Caki2 (cell line): ENCODE data around the gene RPS26. TPM values are rescaled to one million over a fixed set of nuclear protein-coding genes. Genes with fewer than 3 reads are reported as not detected.
"Not testable (repeated sequence)": the region's sequence is repeated elsewhere in the genome, so short reads cannot be mapped to it uniquely, and the experiment has no call there.

Experiments used
- DNase-seq: peaks from one replicate; pipeline ENCODE4 v3.0.0-alpha.2; 2015; ENCODE audit warnings: low read depth
- in situ Hi-C: cut with HindIII; loops from 2 replicates; pipeline ENCODE4 v1.10.0; 2016; ENCODE audit warnings: low sequenced_read_pairs, low pct_unique_long_range_greater_than_20kb, mixed read lengths
- total RNA-seq: library from RNA; depleted of rRNA; stranded (reverse); fragments of >200 nt; shearing (Covaris generic); gene quantifications from 2 replicates; pipeline ENCODE4 v1.2.3, GENCODE V29; 2014; ENCODE audit warnings: low replicate concordance

Gene RPS26
- total RNA-seq, 1 experiment from 2014 or later, result 1,254 TPM

DNA sequence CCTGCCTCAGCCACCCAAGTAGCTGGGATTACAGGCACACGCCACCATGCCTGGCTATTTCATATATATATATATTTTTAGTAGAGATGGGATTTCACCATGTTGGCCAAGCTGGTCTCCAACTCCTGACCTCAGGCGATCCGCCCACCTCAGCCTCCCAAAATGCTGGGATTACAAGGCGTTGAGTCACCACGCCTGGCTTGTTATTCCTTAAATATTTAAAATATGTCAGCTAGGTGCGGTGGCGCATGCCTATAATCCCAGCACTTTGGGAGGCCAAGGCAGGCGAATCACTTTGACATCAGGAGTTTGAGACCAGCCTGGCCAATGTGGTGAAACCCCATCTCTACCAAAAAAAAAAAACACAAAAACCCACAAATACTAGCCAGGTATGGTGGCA lies 18.2 kb downstream of the RPS26 start:
- in situ Hi-C loops, DNase-seq: not testable (repeated sequence)

DNA sequence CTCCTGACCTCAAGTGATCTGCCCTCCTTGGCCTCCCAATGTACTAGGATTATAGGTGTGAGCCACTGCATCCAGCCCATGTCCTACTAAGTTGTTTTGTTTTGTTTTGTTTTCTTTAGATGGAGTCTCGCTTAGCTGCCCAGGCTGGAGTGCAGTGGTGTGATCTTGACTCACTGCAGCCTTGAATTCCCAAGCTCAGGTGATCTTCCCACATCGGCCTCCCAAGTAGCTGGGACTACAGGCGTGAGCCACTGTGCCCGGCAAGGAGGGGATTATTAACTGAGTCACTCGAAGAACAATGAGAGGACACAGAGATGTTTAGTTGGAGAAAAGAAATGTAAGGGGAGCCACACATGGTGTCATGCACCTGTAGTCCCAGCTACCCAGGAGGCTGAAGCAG lies 20.3 kb downstream of the RPS26 start:
- in situ Hi-C loops, result no loop called here
- DNase-seq, result peak; percentile 85

DNA sequence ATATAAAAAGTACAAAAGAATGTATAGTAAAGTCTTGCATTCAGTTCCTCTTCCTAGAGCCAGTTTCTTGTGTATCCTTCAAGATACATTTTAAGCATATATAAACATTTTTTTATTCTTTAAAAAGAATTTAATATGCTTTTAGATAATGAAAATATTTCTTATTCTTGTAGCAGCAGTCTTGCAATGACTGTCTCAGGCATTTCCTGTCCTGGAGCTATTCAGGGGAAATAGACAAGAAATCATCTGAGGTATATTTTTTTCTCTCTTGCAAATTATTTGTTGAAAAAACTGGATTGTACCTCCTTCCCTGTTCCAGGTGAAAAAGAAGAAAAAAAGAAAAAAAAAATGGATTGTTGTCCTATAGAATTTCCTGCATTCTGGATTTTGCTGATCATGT lies 21.3 kb downstream of the RPS26 start:
- in situ Hi-C loops, result no loop called here
- DNase-seq, result no peak

DNA sequence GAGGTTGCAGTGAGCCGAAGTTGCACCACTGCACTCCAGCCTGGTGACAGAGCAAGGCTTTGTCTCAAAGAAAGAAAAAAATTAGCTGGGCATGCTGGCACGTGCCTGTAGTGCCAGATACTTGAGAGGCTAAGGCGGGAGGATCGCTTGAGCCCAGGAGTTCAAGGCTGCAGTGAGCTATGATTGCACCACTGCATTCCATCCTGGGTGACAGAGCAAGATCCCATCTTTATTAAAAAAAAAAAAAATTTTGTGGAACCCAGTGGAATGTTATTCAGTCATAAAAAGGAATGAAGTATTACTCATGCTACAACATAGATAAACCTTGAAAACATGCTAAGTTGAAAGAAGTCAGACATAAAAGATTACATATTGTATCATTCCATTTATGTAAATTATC lies 29.9 kb downstream of the RPS26 start:
- no peak for DNase-seq

DNA sequence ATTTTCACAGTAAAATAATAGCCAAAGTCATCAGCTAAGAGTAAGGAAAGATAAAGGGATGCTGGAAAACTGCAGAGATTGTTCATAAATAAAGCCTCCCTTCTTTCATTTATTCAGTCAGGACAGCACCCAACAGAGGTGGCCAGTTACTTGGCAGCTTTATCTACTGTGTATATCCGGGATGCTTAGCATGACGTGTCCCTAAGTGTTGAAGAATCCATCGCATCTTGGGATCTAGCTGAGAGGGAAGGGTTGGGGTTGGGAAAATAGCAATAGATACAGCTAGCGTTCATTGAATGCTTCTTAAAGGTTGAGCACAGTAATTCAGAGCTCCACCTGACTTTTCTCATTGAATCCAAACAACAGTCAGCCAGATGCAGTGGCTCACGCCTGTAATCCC lies 32.7 kb downstream of the RPS26 start:
- in situ Hi-C loops, result no loop called here
- no peak for DNase-seq

More for the DNA sequence above, 29.9 kb downstream of the RPS26 start:
- in situ Hi-C loops, result no loop called here

DNA sequence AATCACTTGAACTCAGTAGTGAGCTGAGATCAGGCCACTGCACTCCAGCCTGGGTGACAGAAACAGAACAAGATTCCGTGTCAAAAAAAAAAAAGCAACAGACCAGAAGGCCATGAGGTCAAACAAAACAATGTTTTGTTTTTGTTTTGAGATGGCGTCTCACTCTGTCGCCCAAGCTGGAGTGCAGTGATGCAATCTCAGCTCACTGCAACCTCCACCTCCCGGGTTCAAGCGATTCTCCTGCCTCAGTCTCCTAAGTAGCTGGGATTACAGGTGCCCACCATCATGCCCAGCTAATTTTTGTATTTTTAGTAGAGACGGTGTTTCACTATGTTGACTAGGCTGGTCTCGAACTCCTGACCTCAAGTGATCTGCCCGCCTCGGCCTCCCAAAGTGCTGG lies 36.2 kb downstream of the RPS26 start:
- in situ Hi-C loops, result not testable (repeated sequence)

DNA sequence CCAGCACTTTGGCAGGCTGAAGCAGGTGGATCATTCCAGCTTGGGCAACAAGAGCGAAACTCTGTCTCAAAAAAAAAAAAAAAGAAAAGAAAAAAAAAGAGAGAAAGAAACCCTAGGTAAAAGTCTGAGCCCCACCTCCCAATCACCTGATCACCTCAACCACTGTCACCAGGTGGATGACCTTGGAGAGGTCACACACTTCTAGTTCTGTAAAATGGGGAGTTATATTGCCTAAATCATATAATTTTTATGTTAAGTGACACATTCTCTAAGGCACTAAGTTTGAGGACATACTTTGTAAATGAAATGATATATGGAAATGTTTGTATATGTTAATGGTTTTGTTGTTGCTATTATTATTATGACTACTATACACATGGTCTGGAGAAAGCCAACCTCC lies 36.7 kb downstream of the RPS26 start:
- no peak for DNase-seq
- in situ Hi-C loops, result no loop called here

More for the DNA sequence above, 36.2 kb downstream of the RPS26 start:
- peak; percentile 49 for DNase-seq

DNA sequence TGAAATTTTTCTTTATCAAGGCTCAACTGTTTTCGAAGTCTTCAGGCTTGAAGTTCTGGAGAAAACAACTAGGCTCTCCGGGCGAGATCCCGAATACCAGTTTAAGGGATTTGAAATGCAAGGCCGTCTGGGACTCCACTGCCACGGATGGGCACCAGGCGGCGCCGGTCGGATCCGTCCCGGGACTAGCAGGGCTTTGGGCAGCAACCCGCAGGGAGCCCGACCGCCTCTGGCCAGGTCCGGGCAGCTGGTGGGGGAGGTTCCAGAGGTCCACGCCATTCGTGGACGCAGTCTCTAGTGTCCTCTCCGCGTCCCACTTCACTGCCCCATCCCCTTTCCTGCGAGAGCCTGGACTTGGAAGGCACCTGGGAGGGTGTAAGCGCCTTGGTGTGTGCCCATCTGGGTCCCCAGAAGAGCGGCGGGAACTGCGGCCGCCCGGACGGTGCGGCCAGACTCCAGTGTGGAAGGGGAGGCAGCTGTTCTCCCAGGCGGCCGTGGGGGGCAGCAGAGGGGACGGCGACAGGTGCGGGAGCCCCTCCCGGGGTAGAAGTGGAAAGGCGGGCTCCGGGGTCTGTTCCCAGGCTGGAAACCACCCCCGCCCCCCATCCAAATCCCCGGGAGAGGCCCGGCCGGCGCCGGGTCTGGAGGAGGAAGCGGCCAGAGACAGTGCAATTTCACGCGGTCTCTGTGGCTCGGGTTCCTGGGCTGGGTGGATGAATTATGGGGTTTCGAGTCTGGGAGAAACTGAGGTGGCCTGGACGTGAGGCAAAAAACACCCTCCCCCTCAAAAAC lies 37.4 kb downstream of the RPS26 start:
- in situ Hi-C loops, result no loop called here
- DNase-seq, result peak; percentile 92

DNA sequence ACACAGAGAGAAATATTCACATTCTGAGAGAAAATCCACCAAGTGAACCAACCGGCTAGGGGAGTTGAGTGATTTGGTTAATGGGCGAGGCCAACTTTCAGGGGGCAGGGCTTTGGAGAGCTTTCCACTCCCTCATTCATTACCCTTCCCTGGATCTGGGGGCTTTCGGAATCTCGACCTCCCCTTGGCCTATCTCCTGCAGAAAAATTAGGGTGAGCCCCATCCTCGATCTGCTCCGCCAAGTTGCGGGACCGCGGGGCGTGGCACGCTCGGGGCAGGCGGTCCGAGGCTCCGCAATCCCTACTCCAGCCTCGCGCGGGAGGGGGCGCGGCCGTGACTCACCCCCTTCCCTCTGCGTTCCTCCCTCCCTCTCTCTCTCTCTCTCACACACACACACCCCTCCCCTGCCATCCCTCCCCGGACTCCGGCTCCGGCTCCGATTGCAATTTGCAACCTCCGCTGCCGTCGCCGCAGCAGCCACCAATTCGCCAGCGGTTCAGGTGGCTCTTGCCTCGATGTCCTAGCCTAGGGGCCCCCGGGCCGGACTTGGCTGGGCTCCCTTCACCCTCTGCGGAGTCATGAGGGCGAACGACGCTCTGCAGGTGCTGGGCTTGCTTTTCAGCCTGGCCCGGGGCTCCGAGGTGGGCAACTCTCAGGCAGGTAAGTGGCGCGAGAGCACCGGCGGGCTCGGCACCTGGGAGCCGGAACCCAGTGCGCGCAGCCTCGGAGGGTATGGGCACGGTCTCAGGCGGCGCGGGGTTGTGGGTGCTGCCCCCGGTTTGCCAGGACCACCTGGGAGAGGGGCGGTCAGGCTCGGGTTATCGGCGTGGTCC lies 38.2 kb downstream of the RPS26 start, which contains the start of gene ERBB3:
TSS of gene ERBB3 (plus strand) at position 443 of the 833 bp plus-strand sequence. CDS start at position 579, 136 bp downstream.
- in situ Hi-C loops, result no loop called here
- peak; percentile 93 for DNase-seq

DNA sequence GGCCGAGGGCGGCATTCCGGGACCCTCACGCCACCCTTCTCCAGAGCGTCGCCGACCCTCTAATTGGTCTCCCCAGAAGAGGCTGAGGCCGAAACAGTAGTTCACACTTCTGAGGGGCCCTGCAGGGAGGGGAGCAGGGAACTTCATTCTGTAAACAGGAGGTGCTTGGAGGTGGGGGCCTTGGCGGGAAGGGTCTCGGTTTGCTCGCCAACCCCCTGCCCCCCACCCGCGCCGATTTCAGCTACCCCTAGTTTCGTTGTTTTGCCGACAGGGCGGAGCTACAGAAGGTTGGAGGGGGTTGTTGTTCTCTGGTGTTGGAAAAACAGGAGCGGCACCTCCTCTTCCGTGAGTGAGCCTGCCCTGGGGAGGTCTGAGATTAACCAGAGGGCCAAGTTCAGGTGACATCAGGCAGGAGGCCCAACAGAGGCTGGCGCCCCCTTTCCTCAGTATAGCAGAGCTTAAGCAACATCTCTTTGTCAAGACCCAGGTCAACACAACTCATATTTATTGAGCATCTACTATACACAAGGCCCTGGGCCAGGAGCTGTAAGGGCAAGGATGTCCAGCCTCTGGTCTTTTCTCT lies 38.9 kb downstream of the RPS26 start:
- DNase-seq, result no peak
- in situ Hi-C loops, result no loop called here

DNA sequence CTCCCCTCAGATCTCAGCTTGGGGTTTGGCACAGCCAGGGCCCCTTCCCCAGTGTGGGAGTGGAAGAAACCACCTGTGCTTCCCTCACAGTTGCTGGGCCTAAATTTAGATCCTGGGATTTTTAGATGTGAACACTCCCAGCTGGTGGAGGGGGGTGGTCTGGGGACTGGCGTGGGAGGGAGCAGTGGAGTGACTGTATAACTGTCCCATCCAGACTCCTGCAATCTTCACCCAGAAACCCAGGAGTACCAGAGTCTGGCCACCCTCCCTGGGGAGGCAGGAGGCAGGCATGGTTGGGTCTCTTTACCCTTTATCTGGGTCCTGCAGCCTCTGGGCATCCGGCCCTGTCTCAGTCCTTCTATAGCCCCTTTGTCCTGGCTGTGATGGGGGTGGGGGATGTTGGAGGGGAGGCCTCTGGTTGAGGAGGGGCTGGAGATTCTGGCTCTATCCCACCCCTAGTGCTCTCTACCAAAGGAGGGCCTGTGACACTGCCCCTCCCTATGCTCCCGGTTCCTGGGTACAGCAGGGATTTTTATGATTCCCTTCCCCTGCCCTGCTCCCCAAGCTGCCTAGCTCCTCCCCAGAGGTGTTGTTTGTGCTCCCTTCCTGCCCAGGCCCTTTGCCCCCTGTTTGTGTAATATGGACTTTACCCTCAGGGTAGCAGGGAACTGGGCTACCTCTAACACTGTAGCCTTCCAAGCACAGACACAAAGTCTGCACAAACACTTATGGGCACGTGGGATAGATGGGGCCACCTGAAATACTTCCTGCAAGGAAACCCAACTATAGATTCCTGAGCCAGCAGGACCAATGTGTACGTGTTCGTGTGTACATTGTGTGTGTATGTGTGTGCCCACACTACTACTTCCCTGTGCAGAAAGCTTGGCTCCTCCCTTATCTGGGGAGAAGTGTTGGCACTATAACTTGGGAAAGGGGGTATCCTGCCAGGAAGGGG lies 40.0 kb downstream of the RPS26 start:
- no peak for DNase-seq
- in situ Hi-C loops, result no loop called here

DNA sequence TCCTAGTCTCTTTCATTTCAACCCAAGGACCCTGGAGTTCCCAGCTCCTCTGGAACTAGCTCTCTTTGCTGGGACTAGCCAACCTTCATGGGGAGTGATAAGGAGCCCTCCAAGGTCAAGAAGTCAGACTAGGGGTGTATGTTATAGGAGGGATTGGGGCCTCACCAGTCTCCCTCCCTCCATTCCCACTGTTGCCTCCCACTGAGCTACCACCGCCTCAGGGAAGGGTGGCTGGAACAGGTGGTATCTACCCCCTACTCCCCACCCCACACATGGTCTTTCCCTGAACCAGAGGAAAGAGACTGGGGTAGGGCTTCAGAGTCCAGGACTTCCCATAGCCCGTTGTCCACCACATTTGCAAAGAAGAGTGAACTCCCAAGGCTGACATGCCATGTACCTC lies 40.7 kb downstream of the RPS26 start:
- in situ Hi-C loops, result no loop called here
- no peak for DNase-seq

DNA sequence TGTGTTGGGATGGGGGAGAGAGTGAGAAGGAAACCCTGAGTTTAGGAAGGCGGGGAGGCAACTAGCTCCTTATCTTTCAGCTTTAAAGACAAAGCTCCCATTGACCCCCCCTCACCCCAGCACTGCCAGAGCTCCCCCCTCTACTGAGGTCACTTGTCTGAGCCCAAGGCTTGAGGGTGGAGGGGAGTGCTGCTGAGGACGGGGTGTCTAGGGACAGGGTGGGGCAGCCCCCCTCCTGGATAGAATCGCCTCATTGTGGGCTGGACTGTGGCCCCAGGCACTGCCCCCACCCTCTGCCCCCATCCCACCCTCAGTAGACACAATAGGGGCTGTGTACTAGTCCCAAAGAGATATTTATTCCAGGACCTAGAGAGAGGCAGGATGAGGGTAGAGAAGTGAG lies 41.2 kb downstream of the RPS26 start:
- in situ Hi-C loops, result no loop called here
- no peak for DNase-seq

DNA sequence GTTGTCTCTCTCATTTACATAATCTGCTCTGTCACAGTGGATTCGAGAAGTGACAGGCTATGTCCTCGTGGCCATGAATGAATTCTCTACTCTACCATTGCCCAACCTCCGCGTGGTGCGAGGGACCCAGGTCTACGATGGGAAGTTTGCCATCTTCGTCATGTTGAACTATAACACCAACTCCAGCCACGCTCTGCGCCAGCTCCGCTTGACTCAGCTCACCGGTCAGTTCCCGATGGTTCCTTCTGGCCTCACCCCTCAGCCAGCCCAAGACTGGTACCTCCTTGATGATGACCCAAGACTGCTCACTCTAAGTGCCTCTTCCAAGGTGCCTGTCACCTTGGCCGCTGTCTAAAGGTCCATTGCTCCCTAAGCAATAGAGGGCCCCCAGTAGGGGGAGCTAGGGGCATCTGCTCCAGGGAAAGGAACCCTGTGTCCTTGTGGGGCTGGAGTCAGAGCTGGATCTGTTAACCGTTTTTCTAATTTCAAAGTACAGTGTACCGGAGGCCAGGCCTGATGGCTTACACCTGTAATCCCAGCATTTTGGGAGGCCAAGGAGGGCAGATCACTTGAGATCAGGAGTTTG lies 43.3 kb downstream of the RPS26 start:
- in situ Hi-C loops, result no loop called here
- no peak for DNase-seq

DNA sequence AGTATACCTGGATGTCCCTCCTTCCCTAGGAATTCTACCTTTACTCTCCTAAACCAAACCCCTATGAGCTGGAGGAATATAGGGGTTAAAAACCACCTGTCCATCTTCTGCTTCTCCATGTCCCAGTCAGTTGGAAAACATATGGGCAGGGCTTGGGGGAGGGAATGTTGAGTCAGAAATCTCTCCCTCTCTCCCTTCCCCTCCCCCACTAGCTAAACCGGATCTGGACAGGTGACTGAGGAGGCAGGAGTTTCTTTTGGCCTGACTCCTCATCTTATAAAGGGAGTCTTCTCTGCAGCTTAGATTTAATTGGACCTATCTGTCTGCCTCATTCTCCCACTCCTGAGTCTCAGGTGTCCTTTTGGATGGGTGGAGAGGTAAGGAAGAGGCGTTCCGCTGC lies 44.4 kb downstream of the RPS26 start:
- in situ Hi-C loops, result no loop called here
- DNase-seq, result peak; percentile 16

DNA sequence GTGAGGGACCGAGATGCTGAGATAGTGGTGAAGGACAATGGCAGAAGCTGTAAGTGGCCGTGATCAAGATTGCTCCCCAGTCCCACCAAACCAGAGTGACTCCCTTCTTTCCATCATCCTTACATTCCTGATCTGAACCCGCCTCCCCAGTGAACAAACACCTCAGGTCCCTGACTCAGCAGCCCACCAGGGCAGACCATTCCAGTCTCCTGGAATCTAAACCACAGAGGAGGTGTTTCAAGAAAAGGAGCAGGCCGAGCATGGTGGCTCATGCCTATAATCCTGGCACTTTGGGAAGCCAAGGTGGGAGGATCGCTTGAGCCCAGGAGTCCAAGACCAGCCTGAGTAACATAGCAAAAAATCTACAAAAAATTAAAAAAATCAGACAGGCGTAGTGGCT lies 44.9 kb downstream of the RPS26 start:
- in situ Hi-C loops, result no loop called here
- no peak for DNase-seq

DNA sequence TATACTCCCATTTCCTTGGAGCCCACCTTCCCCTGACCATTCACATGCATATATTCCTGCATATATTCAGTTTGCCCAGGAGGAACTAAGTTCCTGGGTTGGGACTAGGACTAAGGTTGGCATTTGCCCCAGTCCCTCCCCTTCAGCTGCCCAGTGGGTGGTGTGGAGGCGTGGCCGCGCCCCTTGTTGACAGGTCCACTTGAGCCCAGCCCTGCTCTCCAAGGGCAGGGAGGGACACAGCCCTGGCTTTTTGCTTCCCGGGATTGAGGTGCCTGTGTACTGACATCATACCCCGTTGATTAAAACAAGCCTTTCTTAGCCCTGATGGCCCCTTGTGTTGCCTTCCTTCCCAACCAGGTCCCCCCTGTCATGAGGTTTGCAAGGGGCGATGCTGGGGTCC lies 45.5 kb downstream of the RPS26 start:
- in situ Hi-C loops, result no loop called here
- DNase-seq, result no peak
